T-helper 2 cell treated with Interferon-gamma antibody and Interleukin-4, amounts not matched to agents 100 ng/mL and 5 ng/mL, for 36 hours (primary cell): Measurements from ENCODE around the gene SCYL2. TPM values are rescaled to one million over a fixed set of nuclear protein-coding genes. Genes with fewer than 3 reads are reported as not detected.
"Not testable (repeated sequence)": the region's sequence is repeated elsewhere in the genome, so short reads cannot be mapped to it uniquely, and the experiment has no call there.

Experiments used
- intact Hi-C: fragments of 100-400 bp; cut with micrococcal nuclease; formaldehyde crosslinking; loops from one replicate; pipeline ENCODE4 v1.15.1; 2023
- total RNA-seq: library from RNA; stranded (reverse); gene quantifications from 2 replicates; pipeline ENCODE4 v1.2.3, GENCODE V29; 2022

Gene SCYL2
- total RNA-seq, 1 donor from 2014 or later, result 37.7 TPM

GRCh38 chr12:100265107-100265506, 1.9 kb upstream of the SCYL2 start:
- intact Hi-C loops, result not testable (repeated sequence)

DNA sequence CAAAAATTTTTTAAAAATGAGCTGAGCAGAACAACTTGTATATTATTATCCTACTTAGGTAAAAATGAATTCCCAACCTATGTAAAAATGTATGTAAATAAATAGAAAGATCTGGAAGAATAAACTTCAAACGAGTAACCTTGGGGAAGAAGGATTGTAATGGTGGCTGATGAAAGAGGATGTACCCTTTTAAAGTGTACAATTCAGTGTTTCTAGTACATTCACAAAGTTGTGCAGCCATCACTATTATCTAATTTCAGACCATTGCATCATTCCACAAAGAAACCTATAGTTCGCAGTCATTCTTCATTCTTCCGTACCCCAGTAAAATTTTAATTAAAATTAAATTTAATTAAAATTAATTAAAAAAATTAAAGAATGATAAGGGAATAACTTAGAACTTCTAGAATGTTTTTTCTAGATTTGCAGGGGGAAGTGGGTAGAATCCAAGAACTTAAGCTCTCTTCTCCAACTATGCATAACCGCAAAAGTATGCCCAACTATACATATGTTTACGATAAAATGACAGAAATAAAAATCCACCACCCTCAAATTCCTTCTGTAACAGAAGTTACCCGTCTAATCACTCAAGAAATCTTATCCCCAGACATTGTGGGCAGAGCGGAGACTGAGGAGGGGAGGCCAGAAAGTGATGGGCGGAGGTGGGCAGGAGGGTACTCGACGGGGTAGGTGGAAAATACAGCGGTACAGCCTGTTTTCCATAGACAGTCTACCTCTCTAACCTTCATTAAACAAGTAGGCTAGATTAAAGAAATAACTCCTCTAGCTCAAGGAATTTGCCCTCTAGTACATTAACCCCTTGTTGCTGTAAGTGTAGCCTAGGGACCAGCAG, 1.0 kb upstream of the SCYL2 start:
- intact Hi-C loops, result loop anchor here (2.0 kb wide), 1 partner anchor 1763 kb away; no protein-coding TSS in a partner anchor

GRCh38 chr12:100266585-100266834, 467 bp upstream of the SCYL2 start:
- intact Hi-C loops, result loop anchor here (2.0 kb wide), 1 partner anchor 1764 kb away; no protein-coding TSS in a partner anchor

GRCh38 chr12:100267603-100268281, 765 bp downstream of the SCYL2 start:
- intact Hi-C loops, result loop anchor here (1.0 to 2.0 kb wide), 5 partner anchors 67 to 1765 kb away; partner anchors contain the start of genes ACTR6, BLTP3B and SLC25A3

GRCh38 chr12:100268835-100269564, 2.0 kb downstream of the SCYL2 start:
- intact Hi-C loops, result no loop called here

DNA sequence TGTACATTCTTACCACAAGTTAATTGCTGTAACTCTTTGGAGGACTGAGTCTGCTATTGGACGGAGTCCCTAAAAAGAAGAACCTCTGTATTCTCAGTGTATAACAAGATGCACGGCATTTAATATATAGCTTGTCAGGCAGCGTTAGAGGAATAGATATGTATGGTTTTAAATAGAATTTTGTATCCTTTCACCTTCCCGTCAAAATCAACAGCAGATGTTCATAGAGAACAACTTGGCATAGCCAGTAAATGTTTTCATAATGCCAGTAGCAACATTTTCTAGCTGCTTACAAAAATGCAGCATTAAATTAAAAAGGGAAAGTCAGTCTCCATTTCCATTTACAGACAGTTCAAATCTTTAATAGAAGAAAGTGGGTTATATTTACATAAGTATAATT, 6.8 kb downstream of the SCYL2 start:
- intact Hi-C loops, result no loop called here

DNA sequence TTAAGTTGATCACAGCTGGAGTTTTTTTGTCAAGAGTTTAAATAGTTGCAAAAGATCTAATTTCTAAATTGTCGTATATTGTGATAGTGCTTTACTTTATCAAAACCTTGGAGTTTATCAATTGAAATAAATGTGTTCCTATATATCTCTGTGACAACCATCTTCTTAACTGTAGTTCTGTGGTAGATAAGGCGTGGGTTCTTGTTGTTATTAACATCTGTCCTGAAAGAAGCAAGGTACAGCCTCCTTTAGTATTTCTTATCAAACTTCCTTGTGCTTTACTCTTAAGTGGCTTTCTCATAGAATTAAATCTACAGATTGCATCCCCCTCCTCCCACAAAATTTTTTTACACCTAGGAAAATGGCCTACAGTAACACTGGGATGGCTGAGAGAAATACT, 7.3 kb downstream of the SCYL2 start:
- intact Hi-C loops, result no loop called here

- intact Hi-C loops, result no loop called here
These were observed 12.2 kb downstream of the SCYL2 start for GRCh38 chr12:100279159-100279558.

- intact Hi-C loops, result no loop called here
These were observed 12.7 kb downstream of the SCYL2 start for GRCh38 chr12:100279607-100280244.

DNA sequence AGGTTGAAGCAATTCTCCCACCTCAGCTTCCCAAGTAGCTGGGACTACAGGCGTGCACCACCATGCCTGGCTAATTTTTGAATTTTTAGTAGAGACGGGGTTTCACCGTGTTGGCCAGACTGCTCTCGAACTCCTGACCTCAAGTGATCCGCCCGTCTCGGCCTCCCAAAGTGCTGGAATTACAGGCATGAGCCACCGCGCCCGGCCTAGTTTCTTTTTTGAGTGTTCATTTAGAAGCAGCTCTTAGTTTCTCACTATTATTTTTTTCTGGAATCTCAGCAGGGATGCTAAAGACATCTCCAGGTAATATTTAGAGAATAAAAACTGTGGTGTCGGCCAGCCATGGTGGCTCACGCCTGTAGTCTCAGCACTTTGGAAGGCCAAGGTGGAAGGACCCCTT, 17.6 kb downstream of the SCYL2 start:
- intact Hi-C loops, result not testable (repeated sequence)

DNA sequence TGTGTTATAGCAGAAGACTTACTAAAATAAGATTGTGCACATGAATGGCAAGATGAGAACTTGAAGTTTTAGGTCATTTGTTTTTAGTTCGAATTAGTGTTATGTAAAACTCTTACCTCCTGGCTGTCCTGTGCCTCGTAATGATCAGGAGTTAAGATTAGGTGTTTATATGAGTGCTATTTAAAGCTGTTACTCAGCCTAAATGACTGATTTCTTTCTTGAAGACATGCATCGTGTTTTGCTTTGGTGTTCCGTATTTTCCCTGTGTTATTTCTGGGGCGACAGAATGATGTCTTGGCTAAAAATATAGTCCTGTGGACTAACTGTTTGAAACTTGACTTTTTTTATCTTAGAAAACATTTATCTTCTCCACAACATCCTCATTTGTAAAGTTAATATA, 22.1 kb downstream of the SCYL2 start:
- intact Hi-C loops, result no loop called here

DNA sequence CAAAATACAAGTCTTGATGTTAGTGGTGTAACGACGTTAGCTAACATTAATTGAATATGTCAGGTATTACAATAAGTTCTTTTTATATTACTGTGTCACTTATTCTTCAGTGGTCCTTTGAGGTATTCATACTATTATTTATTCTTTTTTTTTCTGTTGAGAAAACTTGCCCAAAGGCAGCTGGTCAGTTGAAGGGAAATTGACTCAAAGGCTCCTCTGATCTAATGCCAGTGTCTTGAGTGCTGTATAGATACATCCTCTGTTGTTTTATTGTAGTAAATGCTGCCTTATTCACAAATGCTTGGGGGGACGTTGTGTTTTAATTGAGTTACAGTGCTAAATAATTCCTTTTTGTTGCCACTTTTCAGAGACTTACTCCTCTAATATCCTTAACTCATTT, 23.0 kb downstream of the SCYL2 start:
- intact Hi-C loops, result no loop called here

- intact Hi-C loops, result no loop called here
These were observed 26.0 kb downstream of the SCYL2 start for GRCh38 chr12:100293017-100293416.

DNA sequence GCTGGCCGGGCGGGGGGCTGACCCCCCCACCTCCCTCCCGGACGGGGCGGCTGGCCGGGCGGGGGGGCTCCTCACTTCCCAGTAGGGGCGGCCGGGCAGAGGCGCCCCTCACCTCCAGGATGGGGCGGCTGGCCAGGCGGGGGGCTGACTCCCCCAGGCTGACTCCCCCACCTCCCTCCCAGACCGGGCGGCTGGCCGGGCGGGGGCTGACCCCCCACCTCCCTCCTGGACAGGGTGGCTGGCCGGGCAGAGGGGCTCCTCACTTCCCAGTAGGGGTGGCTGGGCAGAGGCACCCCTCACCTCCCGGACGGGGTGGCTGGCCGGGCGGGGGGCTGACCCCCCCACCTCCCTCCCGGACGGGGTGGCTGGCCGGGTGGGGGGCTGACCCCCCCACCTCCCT, 27.4 kb downstream of the SCYL2 start:
- intact Hi-C loops, result not testable (repeated sequence)

DNA sequence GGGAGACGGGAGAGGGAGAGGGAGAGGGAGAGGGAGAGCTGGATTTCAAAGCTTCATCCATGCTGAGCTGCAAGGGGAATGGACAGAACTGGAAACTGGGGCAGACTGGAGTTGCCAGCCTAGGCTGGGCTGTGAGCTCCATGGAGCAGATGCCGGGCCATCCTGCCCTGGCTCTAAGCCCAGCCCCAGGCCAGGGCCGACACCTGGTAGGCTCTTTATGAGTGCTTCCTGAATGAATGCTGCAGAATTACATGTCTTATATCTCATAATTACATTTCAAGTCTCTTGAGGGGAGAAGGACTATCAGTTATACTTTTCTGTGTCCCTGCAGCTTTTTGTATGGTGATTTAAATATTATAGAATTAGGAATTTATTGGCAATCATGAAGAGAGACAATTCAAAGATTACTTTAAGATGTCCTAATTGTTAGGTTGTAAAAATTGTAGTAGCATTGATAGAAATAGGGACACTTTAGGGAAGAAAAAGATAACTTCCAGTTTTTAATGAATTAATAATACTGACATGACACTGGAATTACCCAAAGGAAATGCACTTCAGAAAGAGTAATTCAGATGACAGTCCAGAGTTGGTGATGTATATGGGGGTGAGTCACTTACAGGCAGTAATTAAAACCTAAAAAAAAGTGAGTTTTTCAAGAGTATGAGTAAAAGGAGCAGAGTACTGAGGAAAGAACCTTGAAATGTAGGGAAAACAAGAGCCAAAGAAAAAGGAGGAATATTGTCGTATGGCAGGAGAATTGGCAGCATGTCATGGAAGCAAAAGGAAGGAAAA, 29.0 kb downstream of the SCYL2 start:
- intact Hi-C loops, result no loop called here

- intact Hi-C loops, result no loop called here
These were observed 35.1 kb downstream of the SCYL2 start for GRCh38 chr12:100302081-100302480.

GRCh38 chr12:100303831-100304230, 36.9 kb downstream of the SCYL2 start:
- intact Hi-C loops, result no loop called here

DNA sequence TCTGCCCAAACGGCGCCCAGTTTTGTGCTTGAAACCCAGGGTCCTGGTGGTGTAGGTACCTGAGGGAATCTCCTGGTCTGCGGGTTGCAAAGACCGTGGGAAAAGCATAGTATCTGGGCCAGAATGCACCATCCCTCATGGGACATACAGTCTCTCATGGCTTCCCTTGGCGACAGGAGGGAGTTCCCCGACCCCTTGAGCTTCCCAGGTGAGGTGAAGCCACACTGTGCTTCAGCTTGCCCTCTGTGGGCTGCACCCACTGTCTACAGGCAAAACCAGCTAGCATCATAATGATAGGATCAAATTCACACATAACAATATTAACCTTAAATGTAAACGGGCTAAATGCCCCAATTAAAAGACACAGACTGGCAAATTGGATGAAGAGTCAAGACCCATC, 37.4 kb downstream of the SCYL2 start:
- intact Hi-C loops, result not testable (repeated sequence)

DNA sequence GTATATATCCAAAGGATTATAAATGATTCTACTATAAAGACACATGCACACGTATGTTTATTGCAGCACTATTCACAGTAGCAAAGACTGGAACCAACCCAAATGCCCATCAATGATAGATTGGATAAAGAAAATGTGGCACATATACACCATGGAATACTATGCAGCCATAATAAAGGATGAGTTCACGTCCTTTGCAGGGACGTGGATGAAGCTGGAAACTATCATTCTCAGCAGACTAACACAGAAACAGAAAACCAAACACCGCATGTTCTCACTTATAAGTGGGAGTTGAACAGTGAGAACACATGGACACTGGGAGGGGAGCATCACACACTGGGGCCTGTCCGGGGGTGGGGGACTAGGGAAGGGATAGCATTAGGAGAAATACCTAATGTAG, 41.2 kb downstream of the SCYL2 start:
- intact Hi-C loops, result not testable (repeated sequence)

DNA sequence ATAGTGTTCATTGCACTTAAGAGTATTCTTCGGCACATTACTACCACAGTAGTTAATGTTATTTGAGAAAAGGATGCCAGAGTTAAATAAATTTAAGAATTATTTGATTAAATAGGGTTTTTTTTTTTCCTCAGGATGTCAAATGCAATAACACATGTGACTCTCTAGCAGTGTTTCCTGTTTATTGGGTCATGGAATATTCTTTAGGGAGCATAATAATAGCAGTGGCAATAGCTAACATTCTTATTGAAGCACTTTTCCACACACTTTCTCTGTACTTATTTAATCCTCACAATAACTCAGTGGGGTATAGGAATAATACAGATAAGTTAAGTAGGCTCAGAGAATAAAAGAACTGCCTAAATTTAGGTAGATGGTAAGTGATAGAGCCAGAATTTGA, 44.3 kb downstream of the SCYL2 start:
- intact Hi-C loops, result no loop called here

GRCh38 chr12:100317371-100317770, 50.4 kb downstream of the SCYL2 start:
- intact Hi-C loops, result no loop called here
